Measurements from ENCODE around the gene PEX6.

GRCh38 chr6:42979523-42980177, 669 bp upstream of the PEX6 start:
- TF ChIP-seq CTCF (conservative IDR thresholded peaks at IDR 0.05; ENCODE audit: low read depth, low read length), result no peak
- TF ChIP-seq EZH2 (IDR thresholded peaks at IDR 0.05; ENCODE audit: borderline replicate concordance, low read depth, low read length, poor library complexity, severe bottlenecking), result no peak
